SK-N-MC (cell line): ENCODE results near the gene KIAA2012.

ENCODE experiments used
- EZH2 ChIP-seq: fragments of 200-600 bp; sonication (generic); IDR thresholded peaks from one replicate; pipeline ENCODE4 v1.6.1; 2017; ENCODE audit warnings: antibody characterized with exemption
- POLR2AphosphoS5 ChIP-seq: IDR thresholded peaks from 2 replicates; pipeline ENCODE4 v1.6.1; 2012; ENCODE audit warnings: mild to moderate bottlenecking, low read depth, low read length, borderline replicate concordance

- TF ChIP-seq POLR2AphosphoS5 (no peak), EZH2 (no peak)
Observed at GRCh38 chr2:202037086-202037485, 36.0 kb upstream of the KIAA2012 start.
